ENCODE measurements around the gene CEP164. TPM values are rescaled to one million over a fixed set of nuclear protein-coding genes. Genes with fewer than 3 reads are reported as not detected.

The CEP164 gene
- total RNA-seq, 1 experiment from 2014 or later = 47.4 TPM

- H3K9me3 Mint-ChIP-seq (ENCODE audit: unreplicated experiment) = no peaks in the 10 kb centered on the region
- no peaks in the 10 kb centered on the region for H3K4me1 Mint-ChIP-seq (ENCODE audit: insufficient read depth, unreplicated experiment)
- TF ChIP-seq CTCF (IDR thresholded peaks at IDR 0.05; ENCODE audit: unreplicated experiment) = no peak
- ChIA-PET POLR2A (no interaction called here), CTCF (interaction anchor here (0.9 to 3.1 kb wide), 2 partner anchors 8 to 9 kb away, joined by 3 to 22 read pairs; no protein-coding TSS in a partner anchor)
- H3K27ac Mint-ChIP-seq (ENCODE audit: low read depth, unreplicated experiment) = no peak overlapping the region
- no peak overlapping the region for H3K4me3 Mint-ChIP-seq (ENCODE audit: unreplicated experiment)
- no peak for DNase-seq (ENCODE audit: unreplicated experiment)
- H3K27me3 Mint-ChIP-seq (ENCODE audit: insufficient read depth, unreplicated experiment) = peaks cover 11% of the 10 kb centered on the region
- intact Hi-C loops (cut with micrococcal nuclease) = no loop called here
- no peaks in the 10 kb centered on the region for H3K36me3 Mint-ChIP-seq (ENCODE audit: insufficient read depth, unreplicated experiment)
- no TSS peak for BruUV-seq (replicated peaks)
Measured at GRCh38 chr11:117417856-117418255, 90.2 kb downstream of the CEP164 start.

GRCh38 chr11:117418737-117419481 lies 91.3 kb downstream of the CEP164 start:
- intact Hi-C loops (cut with micrococcal nuclease) = no loop called here
- TF ChIP-seq CTCF (IDR thresholded peaks at IDR 0.05; ENCODE audit: unreplicated experiment) = no peak
- H3K4me3 Mint-ChIP-seq (ENCODE audit: unreplicated experiment) = no peak overlapping the region
- BruUV-seq (replicated peaks) = no TSS peak
- no peak overlapping the region for H3K27ac Mint-ChIP-seq (ENCODE audit: low read depth, unreplicated experiment)
- DNase-seq (ENCODE audit: unreplicated experiment) = no peak
- ChIA-PET CTCF (interaction anchor here (0.9 to 10.0 kb wide), 3 partner anchors 8 to 528 kb away, joined by 3 to 173 read pairs (median 3); no protein-coding TSS in a partner anchor), POLR2A (no interaction called here)
- H3K27me3 Mint-ChIP-seq (ENCODE audit: insufficient read depth, unreplicated experiment) = peaks cover 11% of the 10 kb centered on the region
- H3K9me3 Mint-ChIP-seq (ENCODE audit: unreplicated experiment) = no peaks in the 10 kb centered on the region
- no peaks in the 10 kb centered on the region for H3K4me1 Mint-ChIP-seq (ENCODE audit: insufficient read depth, unreplicated experiment)
- H3K36me3 Mint-ChIP-seq (ENCODE audit: insufficient read depth, unreplicated experiment) = no peaks in the 10 kb centered on the region

GRCh38 chr11:117419482-117420142 lies 92.0 kb downstream of the CEP164 start:
- no TSS peak for BruUV-seq (replicated peaks)
- no peak overlapping the region for H3K27ac Mint-ChIP-seq (ENCODE audit: low read depth, unreplicated experiment)
- POLR2A ChIA-PET = no interaction called here
- no peaks in the 10 kb centered on the region for H3K4me1 Mint-ChIP-seq (ENCODE audit: insufficient read depth, unreplicated experiment)
- H3K36me3 Mint-ChIP-seq (ENCODE audit: insufficient read depth, unreplicated experiment) = no peaks in the 10 kb centered on the region
- H3K27me3 Mint-ChIP-seq (ENCODE audit: insufficient read depth, unreplicated experiment) = peaks cover 11% of the 10 kb centered on the region
- TF ChIP-seq CTCF (IDR thresholded peaks at IDR 0.05; ENCODE audit: unreplicated experiment) = no peak
- no peak overlapping the region for H3K4me3 Mint-ChIP-seq (ENCODE audit: unreplicated experiment)
- CTCF ChIA-PET = interaction anchor here (1.0 to 10.0 kb wide), 2 partner anchors 398 to 527 kb away, joined by 3 to 173 read pairs; no protein-coding TSS in a partner anchor
- intact Hi-C loops (cut with micrococcal nuclease) = loop anchor here (10.0 kb wide), 1 partner anchor 195 kb away; no protein-coding TSS in a partner anchor
- no peak for DNase-seq (ENCODE audit: unreplicated experiment)
- H3K9me3 Mint-ChIP-seq (ENCODE audit: unreplicated experiment) = no peaks in the 10 kb centered on the region

- TF ChIP-seq CTCF (IDR thresholded peaks at IDR 0.05; ENCODE audit: unreplicated experiment) = no peak
- BruUV-seq (replicated peaks) = no TSS peak
- no peaks in the 10 kb centered on the region for H3K36me3 Mint-ChIP-seq (ENCODE audit: insufficient read depth, unreplicated experiment)
- ChIA-PET CTCF (interaction anchor here (0.7 to 10.0 kb wide), 2 partner anchors 24 to 397 kb away, joined by 3 to 173 read pairs; no protein-coding TSS in a partner anchor), POLR2A (no interaction called here)
- H3K4me3 Mint-ChIP-seq (ENCODE audit: unreplicated experiment) = no peak overlapping the region
- H3K27ac Mint-ChIP-seq (ENCODE audit: low read depth, unreplicated experiment) = no peak overlapping the region
- no peaks in the 10 kb centered on the region for H3K4me1 Mint-ChIP-seq (ENCODE audit: insufficient read depth, unreplicated experiment)
- DNase-seq (ENCODE audit: unreplicated experiment) = no peak
- no peaks in the 10 kb centered on the region for H3K9me3 Mint-ChIP-seq (ENCODE audit: unreplicated experiment)
- intact Hi-C loops (cut with micrococcal nuclease) = loop anchor here (10.0 kb wide), 1 partner anchor 195 kb away; no protein-coding TSS in a partner anchor
- H3K27me3 Mint-ChIP-seq (ENCODE audit: insufficient read depth, unreplicated experiment) = peaks cover 11% of the 10 kb centered on the region
Measured at GRCh38 chr11:117420143-117420485, 92.5 kb downstream of the CEP164 start.

Data from MCF 10A (cell line).